Nephron progenitor cell (in vitro differentiated cells): Measurements from ENCODE around the gene ZBTB7A.
A peak's percentile ranks its signal among the peaks of the same experiment; 100 is the strongest.

Source experiments
- DNase-seq: peaks from one replicate; pipeline ENCODE4 v3.0.0; 2021
- H3K27ac Mint-ChIP-seq: 2 replicates; pipeline ENCODE4 v1.8.0; 2021; ENCODE audit warnings: mild to moderate bottlenecking, moderate library complexity, mixed read lengths
- H3K27me3 Mint-ChIP-seq: 2 replicates; pipeline ENCODE4 v1.8.0; 2021; ENCODE audit warnings: mild to moderate bottlenecking, low read depth, mixed read lengths; ENCODE audit not compliant: poor library complexity
- H3K36me3 Mint-ChIP-seq: 2 replicates; pipeline ENCODE4 v1.8.0; 2021; ENCODE audit warnings: low read depth, mixed read lengths
- H3K4me1 Mint-ChIP-seq: 2 replicates; pipeline ENCODE4 v1.8.0; 2021; ENCODE audit warnings: mixed read lengths
- H3K4me3 Mint-ChIP-seq: 2 replicates; pipeline ENCODE4 v1.8.0; 2021; ENCODE audit warnings: mild to moderate bottlenecking, moderate library complexity, mixed read lengths
- H3K9me3 Mint-ChIP-seq: 2 replicates; pipeline ENCODE4 v1.8.0; 2021; ENCODE audit warnings: mild to moderate bottlenecking, moderate library complexity, mixed read lengths
- TF ChIP-seq, protein P1 (sequence below): fragments of 200-600 bp; sonication (generic); IDR thresholded peaks from 2 replicates; pipeline ENCODE4 v1.5.0; 2021; ENCODE audit warnings: antibody characterized with exemption

Gene ZBTB7A

GRCh38 chr19:4112367-4112766 is 45.7 kb upstream of the ZBTB7A start:
- DNase-seq, result no peak
- H3K36me3 Mint-ChIP-seq, result peaks cover 86% of the 10 kb centered on the region
- peaks cover 2% of the 10 kb centered on the region for H3K27me3 Mint-ChIP-seq
- no peak overlapping the region for H3K27ac Mint-ChIP-seq
- H3K9me3 Mint-ChIP-seq, result no peaks in the 10 kb centered on the region
- H3K4me3 Mint-ChIP-seq, result no peak overlapping the region
- TF ChIP-seq, protein P1, sequence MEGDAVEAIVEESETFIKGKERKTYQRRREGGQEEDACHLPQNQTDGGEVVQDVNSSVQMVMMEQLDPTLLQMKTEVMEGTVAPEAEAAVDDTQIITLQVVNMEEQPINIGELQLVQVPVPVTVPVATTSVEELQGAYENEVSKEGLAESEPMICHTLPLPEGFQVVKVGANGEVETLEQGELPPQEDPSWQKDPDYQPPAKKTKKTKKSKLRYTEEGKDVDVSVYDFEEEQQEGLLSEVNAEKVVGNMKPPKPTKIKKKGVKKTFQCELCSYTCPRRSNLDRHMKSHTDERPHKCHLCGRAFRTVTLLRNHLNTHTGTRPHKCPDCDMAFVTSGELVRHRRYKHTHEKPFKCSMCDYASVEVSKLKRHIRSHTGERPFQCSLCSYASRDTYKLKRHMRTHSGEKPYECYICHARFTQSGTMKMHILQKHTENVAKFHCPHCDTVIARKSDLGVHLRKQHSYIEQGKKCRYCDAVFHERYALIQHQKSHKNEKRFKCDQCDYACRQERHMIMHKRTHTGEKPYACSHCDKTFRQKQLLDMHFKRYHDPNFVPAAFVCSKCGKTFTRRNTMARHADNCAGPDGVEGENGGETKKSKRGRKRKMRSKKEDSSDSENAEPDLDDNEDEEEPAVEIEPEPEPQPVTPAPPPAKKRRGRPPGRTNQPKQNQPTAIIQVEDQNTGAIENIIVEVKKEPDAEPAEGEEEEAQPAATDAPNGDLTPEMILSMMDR, result no peak
- peaks cover 14% of the 10 kb centered on the region for H3K4me1 Mint-ChIP-seq

- Mint-ChIP-seq H3K4me1 (peaks cover 14% of the 10 kb centered on the region), H3K27me3 (no peaks in the 10 kb centered on the region), H3K9me3 (no peaks in the 10 kb centered on the region), H3K36me3 (peaks cover 93% of the 10 kb centered on the region), H3K4me3 (no peak overlapping the region), H3K27ac (no peak overlapping the region)
- no peak for DNase-seq
- TF ChIP-seq, protein P1, result no peak
Observed at GRCh38 chr19:4109626-4109945, 42.9 kb upstream of the ZBTB7A start.

DNA sequence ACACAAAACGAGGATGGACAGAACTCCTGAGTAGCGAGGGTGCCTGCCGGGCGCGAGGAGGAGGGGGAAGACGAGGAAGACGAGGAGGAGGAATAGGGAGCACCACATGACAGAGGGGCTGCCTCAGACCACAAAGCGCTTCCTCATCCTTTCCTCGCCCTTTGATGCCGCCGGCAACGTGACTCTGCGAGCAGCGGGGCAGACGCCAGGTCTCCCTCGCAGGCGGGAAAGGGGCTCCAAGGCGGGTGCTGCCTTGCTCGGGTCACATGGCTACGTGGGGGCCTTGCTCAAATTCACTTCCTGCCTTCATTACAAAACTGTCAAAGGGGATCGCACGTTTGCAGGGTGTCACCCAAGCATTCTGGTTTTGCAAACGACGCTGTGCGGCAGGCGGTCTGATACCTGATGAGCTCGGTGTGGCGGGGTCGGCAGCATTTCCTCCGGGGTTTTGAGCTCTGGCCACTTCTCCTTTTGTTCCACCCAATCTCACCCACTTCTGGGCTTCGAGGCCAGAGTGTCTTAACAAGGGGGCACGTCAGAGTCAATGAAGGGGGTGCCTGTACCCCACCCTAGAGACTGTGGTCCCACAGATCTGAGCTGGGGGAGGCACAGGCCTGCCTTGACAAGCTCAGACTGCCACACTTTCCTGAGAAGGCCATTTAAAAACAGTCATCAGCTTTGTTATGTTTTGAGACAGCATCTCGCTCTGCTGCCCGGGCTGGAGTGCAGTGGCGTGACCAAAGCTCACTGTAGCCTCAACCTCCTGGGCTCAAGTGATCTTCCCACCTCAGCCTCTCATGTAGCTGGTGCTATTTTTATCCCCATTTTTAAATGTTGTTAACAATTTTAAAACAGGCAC is 42.3 kb upstream of the ZBTB7A start:
- H3K36me3 Mint-ChIP-seq, result peaks cover 93% of the 10 kb centered on the region
- H3K27me3 Mint-ChIP-seq, result no peaks in the 10 kb centered on the region
- no peak for DNase-seq

DNA sequence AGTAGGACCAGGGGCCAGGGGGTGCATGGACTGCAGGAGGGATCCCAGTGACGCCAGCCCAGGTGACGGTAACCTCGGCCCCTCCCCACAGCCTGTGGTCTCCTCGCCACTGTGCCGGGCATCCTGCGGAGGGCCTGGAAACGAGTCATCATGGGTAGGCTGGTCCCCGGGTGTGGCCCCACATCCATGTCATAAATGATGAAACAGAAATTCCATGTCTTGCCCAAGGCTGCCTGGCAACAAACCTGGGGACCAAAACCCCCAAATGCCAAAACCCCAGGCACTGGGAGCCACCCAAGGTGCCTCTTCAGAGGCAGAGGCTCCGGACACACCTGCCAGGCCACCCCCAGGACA is 36.4 kb upstream of the ZBTB7A start:
- no peak overlapping the region for H3K27ac Mint-ChIP-seq
- H3K4me1 Mint-ChIP-seq, result no peaks in the 10 kb centered on the region

More for the DNA sequence above, 42.3 kb upstream of the ZBTB7A start:
- TF ChIP-seq, protein P1, result no peak
- H3K9me3 Mint-ChIP-seq, result no peaks in the 10 kb centered on the region
- peaks cover 14% of the 10 kb centered on the region for H3K4me1 Mint-ChIP-seq
- no peak overlapping the region for H3K4me3 Mint-ChIP-seq
- H3K27ac Mint-ChIP-seq, result peak overlapping the region; percentile 29

GRCh38 chr19:4102339-4103079 is 35.8 kb upstream of the ZBTB7A start:
- no peak for DNase-seq
- TF ChIP-seq, protein P1, result no peak
- Mint-ChIP-seq H3K4me3 (no peak overlapping the region), H3K4me1 (no peaks in the 10 kb centered on the region), H3K27me3 (no peaks in the 10 kb centered on the region), H3K27ac (no peak overlapping the region), H3K9me3 (no peaks in the 10 kb centered on the region), H3K36me3 (peaks cover 52% of the 10 kb centered on the region)

More for the DNA sequence above, 36.4 kb upstream of the ZBTB7A start:
- Mint-ChIP-seq H3K36me3 (peaks cover 55% of the 10 kb centered on the region), H3K9me3 (no peaks in the 10 kb centered on the region), H3K4me3 (no peak overlapping the region), H3K27me3 (no peaks in the 10 kb centered on the region)
- DNase-seq, result no peak
- TF ChIP-seq, protein P1, result no peak

GRCh38 chr19:4101496-4101770 is 34.7 kb upstream of the ZBTB7A start:
- Mint-ChIP-seq H3K27me3 (no peaks in the 10 kb centered on the region), H3K27ac (no peak overlapping the region), H3K4me3 (no peak overlapping the region), H3K9me3 (no peaks in the 10 kb centered on the region), H3K4me1 (no peaks in the 10 kb centered on the region), H3K36me3 (peaks cover 54% of the 10 kb centered on the region)
- TF ChIP-seq, protein P1, result no peak
- no peak for DNase-seq
